Epithelial cell of proximal tubule (primary cell): Measurements from ENCODE around the gene CRHBP. TPM values are rescaled to one million over a fixed set of nuclear protein-coding genes. Genes with fewer than 3 reads are reported as not detected.
"Not testable (repeated sequence)": the region's sequence is repeated elsewhere in the genome, so short reads cannot be mapped to it uniquely, and the experiment has no call there.

ENCODE experiments used
- DNase-seq: peaks from one replicate; pipeline ENCODE4 v3.0.0-alpha.2; 2011; ENCODE audit warnings: low read depth
- H3K4me3 ChIP-seq: 2 replicates; pipeline ENCODE4 v1.5.1; 2011; ENCODE audit warnings: low read depth, mild to moderate bottlenecking, low read length
- CTCF ChIP-seq: conservative IDR thresholded peaks from 2 replicates; pipeline ENCODE4 v1.5.1; 2012; ENCODE audit warnings: low read depth, mild to moderate bottlenecking, low read length
- total RNA-seq: library from RNA; depleted of rRNA; stranded (reverse); fragments of >200 nt; gene quantifications from 2 replicates; pipeline ENCODE4 v1.2.3, GENCODE V29; 2015

CRHBP gene
- total RNA-seq, 1 donor from 2014 or later = not detected

GRCh38 chr5:76944638-76945037 is 8.2 kb upstream of the CRHBP start:
- DNase-seq = no peak
- no peak overlapping the region for H3K4me3 ChIP-seq
- no peak for TF ChIP-seq CTCF

GRCh38 chr5:76945238-76945637 is 7.6 kb upstream of the CRHBP start:
- H3K4me3 ChIP-seq, DNase-seq: not testable (repeated sequence)

- H3K4me3 ChIP-seq = no peak overlapping the region
- DNase-seq = no peak
- TF ChIP-seq CTCF = no peak
These were observed 6.8 kb upstream of the CRHBP start for GRCh38 chr5:76946090-76946489.

GRCh38 chr5:76947082-76947503 is 5.8 kb upstream of the CRHBP start:
- H3K4me3 ChIP-seq = no peak overlapping the region
- DNase-seq = no peak
- TF ChIP-seq CTCF = no peak

- H3K4me3 ChIP-seq = peak overlapping the region; percentile 36
These were observed 922 bp downstream of the CRHBP start for GRCh38 chr5:76953551-76954382.

GRCh38 chr5:76954383-76954763 is 1.5 kb downstream of the CRHBP start:
- no peak for TF ChIP-seq CTCF
- DNase-seq = no peak
- peak overlapping the region; percentile 36 for H3K4me3 ChIP-seq

More at GRCh38 chr5:76953551-76954382, 922 bp downstream of the CRHBP start:
- no peak for DNase-seq
- no peak for TF ChIP-seq CTCF

- DNase-seq = no peak
- TF ChIP-seq CTCF = no peak
- no peak overlapping the region for H3K4me3 ChIP-seq
These were observed 3.2 kb downstream of the CRHBP start for GRCh38 chr5:76956033-76956432.
